ENCODE measurements around the gene RGS7.

DNA sequence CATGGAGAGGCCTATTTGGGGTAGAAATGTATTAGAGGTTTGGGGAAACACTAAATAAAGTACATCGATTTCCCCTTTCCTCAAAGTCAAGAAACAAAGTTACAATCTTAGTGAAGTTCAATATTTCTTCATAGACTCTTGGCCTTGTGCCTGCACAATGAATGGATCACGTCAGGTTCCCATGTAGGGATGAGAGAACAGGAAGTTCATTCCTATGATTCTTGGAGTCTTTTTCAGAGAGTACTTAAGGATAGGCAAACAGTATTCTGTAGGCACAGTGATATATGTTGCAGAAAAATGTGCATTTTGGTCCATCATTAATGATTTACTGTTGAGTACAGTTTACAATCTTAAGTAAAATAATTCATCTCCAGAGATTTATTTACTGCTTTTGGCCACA, 275.5 kb downstream of the RGS7 start:
- TF ChIP-seq, protein P1, sequence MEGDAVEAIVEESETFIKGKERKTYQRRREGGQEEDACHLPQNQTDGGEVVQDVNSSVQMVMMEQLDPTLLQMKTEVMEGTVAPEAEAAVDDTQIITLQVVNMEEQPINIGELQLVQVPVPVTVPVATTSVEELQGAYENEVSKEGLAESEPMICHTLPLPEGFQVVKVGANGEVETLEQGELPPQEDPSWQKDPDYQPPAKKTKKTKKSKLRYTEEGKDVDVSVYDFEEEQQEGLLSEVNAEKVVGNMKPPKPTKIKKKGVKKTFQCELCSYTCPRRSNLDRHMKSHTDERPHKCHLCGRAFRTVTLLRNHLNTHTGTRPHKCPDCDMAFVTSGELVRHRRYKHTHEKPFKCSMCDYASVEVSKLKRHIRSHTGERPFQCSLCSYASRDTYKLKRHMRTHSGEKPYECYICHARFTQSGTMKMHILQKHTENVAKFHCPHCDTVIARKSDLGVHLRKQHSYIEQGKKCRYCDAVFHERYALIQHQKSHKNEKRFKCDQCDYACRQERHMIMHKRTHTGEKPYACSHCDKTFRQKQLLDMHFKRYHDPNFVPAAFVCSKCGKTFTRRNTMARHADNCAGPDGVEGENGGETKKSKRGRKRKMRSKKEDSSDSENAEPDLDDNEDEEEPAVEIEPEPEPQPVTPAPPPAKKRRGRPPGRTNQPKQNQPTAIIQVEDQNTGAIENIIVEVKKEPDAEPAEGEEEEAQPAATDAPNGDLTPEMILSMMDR (optimal IDR thresholded peaks at IDR 0.05 in 1 of 3, IDR thresholded peaks at IDR 0.05 in 1 of 3, conservative IDR thresholded peaks at IDR 0.05 in 1 of 3; ENCODE audit: extremely low read depth in 1 of 3, insufficient read depth in 2 of 3, low read length in 3 of 3) = no peak
- no peak for TF ChIP-seq EZH2 (IDR thresholded peaks at IDR 0.05; ENCODE audit: low read length)

Data from keratinocyte (primary cell).